OCI-LY3 (cell line): ENCODE results near the gene TAS2R40.

Experiments used
- H2AFZ ChIP-seq: fragments of 200-600, 300-600 bp; shearing (Covaris generic); 2 replicates; pipeline ENCODE4 v1.6.0; 2014; ENCODE audit warnings: antibody characterized with exemption, low read depth, low read length
- H3K27ac ChIP-seq: fragments of 200-600, 300-600 bp; sonication (generic); 2 replicates; pipeline ENCODE4 v1.5.1; 2014; ENCODE audit warnings: mild to moderate bottlenecking, low read length, moderate library complexity, mixed read lengths
- H3K27me3 ChIP-seq: fragments of 200-600, 300-600 bp; sonication (generic); 2 replicates; pipeline ENCODE4 v1.6.1; 2014; ENCODE audit warnings: low read depth, low read length, mixed read lengths
- H3K36me3 ChIP-seq: fragments of 200-600, 300-600 bp; sonication (generic); replicated peaks from 2 replicates; pipeline ENCODE3; 2014; ENCODE audit warnings: low read depth, low read length, mixed read lengths
- H3K4me1 ChIP-seq: fragments of 300-600, 200-600 bp; sonication (generic); 2 replicates; pipeline ENCODE4 v1.6.1; 2014; ENCODE audit warnings: low read length, mixed read lengths
- H3K4me2 ChIP-seq: fragments of 200-600, 300-600 bp; sonication (generic); 2 replicates; pipeline ENCODE4 v1.6.1; 2014; ENCODE audit warnings: low read length, mixed read lengths
- H3K4me3 ChIP-seq: fragments of 300-600, 200-600 bp; sonication (generic); 2 replicates; pipeline ENCODE4 v1.5.1; 2014; ENCODE audit warnings: antibody characterized with exemption, mild to moderate bottlenecking, low read length, moderate library complexity
- H3K79me2 ChIP-seq: fragments of 300-600, 200-600 bp; shearing (Covaris generic); 2 replicates; pipeline ENCODE4 v1.6.1; 2014; ENCODE audit warnings: mild to moderate bottlenecking, low read length, mixed read lengths
- H3K9ac ChIP-seq: fragments of 300-600, 200-600 bp; shearing (Covaris generic); 2 replicates; pipeline ENCODE4 v1.6.0; 2014; ENCODE audit warnings: mild to moderate bottlenecking, low read length, moderate library complexity
- H3K9me3 ChIP-seq: fragments of 200-600, 300-600 bp; shearing (Covaris generic); 2 replicates; pipeline ENCODE4 v1.6.1; 2014; ENCODE audit warnings: low read length, mixed read lengths; ENCODE audit not compliant: insufficient read depth
- H4K20me1 ChIP-seq: fragments of 200-600, 300-600 bp; sonication (generic); 2 replicates; pipeline ENCODE4 v1.6.1; 2016; ENCODE audit warnings: low read length, mixed read lengths; ENCODE audit not compliant: insufficient read depth
- EZH2phosphoT487 ChIP-seq: fragments of 200-600 bp; shearing (Covaris generic); IDR thresholded peaks from 2 replicates; pipeline ENCODE4 v1.6.1; 2018; ENCODE audit warnings: antibody characterized with exemption, mixed run types, low read depth
- TF ChIP-seq, protein P1 (sequence below): fragments of 200-600, 300-600 bp; sonication (generic); IDR thresholded peaks from 2 replicates; pipeline ENCODE4 v1.5.1; 2014; ENCODE audit warnings: antibody characterized with exemption, low read length, low read depth

TAS2R40 gene

DNA sequence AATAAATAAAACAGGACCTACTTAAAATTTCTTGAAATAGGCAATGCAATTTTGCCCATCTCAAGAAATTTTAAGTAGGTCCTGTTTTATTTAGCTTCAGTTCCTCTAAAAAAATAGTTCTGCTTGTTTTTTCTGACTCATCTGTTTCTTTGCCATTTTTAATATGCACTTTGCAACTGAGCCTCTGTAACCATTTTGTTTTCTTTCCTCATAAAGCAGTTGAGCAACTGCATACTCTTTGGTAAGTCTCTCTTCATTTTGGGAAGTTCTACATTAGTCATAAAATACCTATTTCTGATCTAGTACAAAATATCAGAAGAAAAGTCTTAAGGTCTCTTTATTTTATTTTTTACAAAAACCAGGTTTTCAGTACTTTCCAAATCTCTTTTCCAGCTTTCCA is 18.0 kb downstream of the TAS2R40 start:
- H3K4me2 ChIP-seq: peak overlapping the region; percentile 68
- peaks cover 18% of the 10 kb centered on the region for H3K4me1 ChIP-seq
- peaks cover 30% of the 10 kb centered on the region for H3K27me3 ChIP-seq
- no peak overlapping the region for H2AFZ ChIP-seq
- H4K20me1 ChIP-seq: no peaks in the 10 kb centered on the region
- no peak overlapping the region for H3K9ac ChIP-seq
- TF ChIP-seq, protein P1, sequence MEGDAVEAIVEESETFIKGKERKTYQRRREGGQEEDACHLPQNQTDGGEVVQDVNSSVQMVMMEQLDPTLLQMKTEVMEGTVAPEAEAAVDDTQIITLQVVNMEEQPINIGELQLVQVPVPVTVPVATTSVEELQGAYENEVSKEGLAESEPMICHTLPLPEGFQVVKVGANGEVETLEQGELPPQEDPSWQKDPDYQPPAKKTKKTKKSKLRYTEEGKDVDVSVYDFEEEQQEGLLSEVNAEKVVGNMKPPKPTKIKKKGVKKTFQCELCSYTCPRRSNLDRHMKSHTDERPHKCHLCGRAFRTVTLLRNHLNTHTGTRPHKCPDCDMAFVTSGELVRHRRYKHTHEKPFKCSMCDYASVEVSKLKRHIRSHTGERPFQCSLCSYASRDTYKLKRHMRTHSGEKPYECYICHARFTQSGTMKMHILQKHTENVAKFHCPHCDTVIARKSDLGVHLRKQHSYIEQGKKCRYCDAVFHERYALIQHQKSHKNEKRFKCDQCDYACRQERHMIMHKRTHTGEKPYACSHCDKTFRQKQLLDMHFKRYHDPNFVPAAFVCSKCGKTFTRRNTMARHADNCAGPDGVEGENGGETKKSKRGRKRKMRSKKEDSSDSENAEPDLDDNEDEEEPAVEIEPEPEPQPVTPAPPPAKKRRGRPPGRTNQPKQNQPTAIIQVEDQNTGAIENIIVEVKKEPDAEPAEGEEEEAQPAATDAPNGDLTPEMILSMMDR: no peak
- TF ChIP-seq EZH2phosphoT487: no peak
- H3K9me3 ChIP-seq: 0 out of 2 replicates have a peak, but pooled peaks cover 11% of the 10 kb centered on the region
- H3K79me2 ChIP-seq: no peaks in the 10 kb centered on the region
- H3K36me3 ChIP-seq: no peaks in the 10 kb centered on the region
- H3K27ac ChIP-seq: no peak overlapping the region
- no peak overlapping the region for H3K4me3 ChIP-seq

GRCh38 chr7:143240291-143241168 is 18.7 kb downstream of the TAS2R40 start:
- Histone ChIP-seq H4K20me1 (no peaks in the 10 kb centered on the region), H3K4me2 (peak overlapping the region; percentile 68), H2AFZ (no peak overlapping the region), H3K9ac (peak overlapping the region; percentile 18; the same call in 1 of the 2 replicates), H3K4me3 (peak overlapping the region; percentile 49), H3K79me2 (no peaks in the 10 kb centered on the region), H3K27ac (no peak overlapping the region), H3K9me3 (0 out of 2 replicates have a peak, but pooled peaks cover 11% of the 10 kb centered on the region), H3K36me3 (no peaks in the 10 kb centered on the region), H3K4me1 (peaks cover 18% of the 10 kb centered on the region), H3K27me3 (peaks cover 29% of the 10 kb centered on the region)
- no peak for TF ChIP-seq EZH2phosphoT487
- TF ChIP-seq, protein P1: peak; percentile 93

GRCh38 chr7:143242306-143242705 is 20.5 kb downstream of the TAS2R40 start:
- Histone ChIP-seq H3K27me3 (peaks cover 22% of the 10 kb centered on the region), H3K36me3 (no peaks in the 10 kb centered on the region), H3K27ac (no peak overlapping the region), H4K20me1 (no peaks in the 10 kb centered on the region), H3K9ac (no peak overlapping the region), H3K9me3 (0 out of 2 replicates have a peak, but pooled peaks cover 5% of the 10 kb centered on the region), H3K79me2 (no peaks in the 10 kb centered on the region), H2AFZ (no peak overlapping the region), H3K4me2 (no peak overlapping the region), H3K4me3 (no peak overlapping the region), H3K4me1 (peaks cover 18% of the 10 kb centered on the region)
- TF ChIP-seq, protein P1: no peak
- TF ChIP-seq EZH2phosphoT487: no peak

DNA sequence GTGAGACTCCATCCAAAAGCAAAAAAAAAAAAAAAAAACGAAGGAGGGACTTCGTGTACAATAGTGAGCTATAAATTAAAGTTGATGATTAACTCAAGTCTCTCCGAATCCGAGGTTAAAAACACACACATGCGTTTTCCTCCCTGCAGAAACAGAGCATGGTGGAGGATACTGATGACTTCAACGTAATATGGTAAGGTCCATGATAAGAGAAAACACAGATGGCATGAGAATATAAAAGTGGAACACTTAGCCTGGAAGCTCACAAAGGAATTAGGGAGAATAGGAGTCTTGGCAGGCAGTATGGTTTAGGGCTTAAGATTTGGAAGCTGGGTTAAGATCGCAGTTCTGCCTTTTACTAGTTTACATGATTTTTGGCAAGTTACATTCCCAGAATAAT is 21.3 kb downstream of the TAS2R40 start:
- Histone ChIP-seq H3K27ac (no peak overlapping the region), H3K27me3 (peaks cover 22% of the 10 kb centered on the region), H3K4me1 (peaks cover 18% of the 10 kb centered on the region), H3K36me3 (no peaks in the 10 kb centered on the region), H3K79me2 (no peaks in the 10 kb centered on the region), H3K4me2 (no peak overlapping the region), H3K9me3 (no peaks in the 10 kb centered on the region), H3K9ac (no peak overlapping the region), H4K20me1 (no peaks in the 10 kb centered on the region), H3K4me3 (no peak overlapping the region), H2AFZ (no peak overlapping the region)
- no peak for TF ChIP-seq EZH2phosphoT487
- TF ChIP-seq, protein P1: no peak
